H9 (cell line): Measurements from ENCODE around the gene SEMA3E. TPM values are rescaled to one million over a fixed set of nuclear protein-coding genes. Genes with fewer than 3 reads are reported as not detected.
A peak's percentile ranks its signal among the peaks of the same experiment; 100 is the strongest.

Experiments
- DNase-seq: peaks from one replicate; pipeline ENCODE4 v3.0.0-alpha.2; 2017
- H2AFZ ChIP-seq: one replicate; pipeline ENCODE4 v1.6.1; 2013; ENCODE audit warnings: mild to moderate bottlenecking, low read length, control low read depth, moderate library complexity
- H2AK5ac ChIP-seq: 2 replicates; pipeline ENCODE4 v1.6.1; 2013; ENCODE audit warnings: low read length, control low read depth, mixed read lengths; ENCODE audit not compliant: insufficient read length
- H2BK120ac ChIP-seq: one replicate; pipeline ENCODE4 v1.6.1; 2013; ENCODE audit warnings: low read depth, mild to moderate bottlenecking, low read length, control low read depth, inconsistent platforms; ENCODE audit not compliant: poor library complexity, severe bottlenecking
- H2BK12ac ChIP-seq: 2 replicates; pipeline ENCODE4 v1.6.1; 2013; ENCODE audit warnings: low read length, control low read depth, mixed read lengths, low read depth; ENCODE audit not compliant: insufficient read length
- H2BK15ac ChIP-seq: 2 replicates; pipeline ENCODE4 v1.6.1; 2013; ENCODE audit warnings: low read depth, low read length, control low read depth
- H2BK20ac ChIP-seq: one replicate; pipeline ENCODE4 v1.6.1; 2013; ENCODE audit warnings: low read depth, mild to moderate bottlenecking, low read length, control low read depth, inconsistent platforms; ENCODE audit not compliant: poor library complexity, severe bottlenecking
- H2BK5ac ChIP-seq: 2 replicates; pipeline ENCODE4 v1.6.1; 2013; ENCODE audit warnings: low read length, control low read depth, mixed read lengths; ENCODE audit not compliant: insufficient read length
- H3K14ac ChIP-seq: 2 replicates; pipeline ENCODE4 v1.6.1; 2013; ENCODE audit warnings: low read length, control low read depth; ENCODE audit not compliant: insufficient read depth
- H3K18ac ChIP-seq: 2 replicates; pipeline ENCODE4 v1.6.1; 2013; ENCODE audit warnings: low read depth, mild to moderate bottlenecking, mixed read lengths, low read length, control low read depth; ENCODE audit not compliant: insufficient read length
- H3K23ac ChIP-seq: 2 replicates; pipeline ENCODE4 v1.6.1; 2013; ENCODE audit warnings: low read length, control low read depth, mixed read lengths, low read depth; ENCODE audit not compliant: insufficient read length
- H3K23me2 ChIP-seq: 2 replicates; pipeline ENCODE4 v1.6.1; 2013; ENCODE audit warnings: low read depth, mild to moderate bottlenecking, mixed read lengths, low read length, control low read depth; ENCODE audit not compliant: insufficient read length, poor library complexity, severe bottlenecking
- H3K27ac ChIP-seq: 2 replicates; pipeline ENCODE4 v1.5.1; 2013; ENCODE audit warnings: low read length, control low read depth, mixed read lengths, low read depth; ENCODE audit not compliant: insufficient read length
- H3K27me3 ChIP-seq: 2 replicates; pipeline ENCODE4 v1.6.1; 2013; ENCODE audit warnings: low read length, control low read depth, inconsistent platforms; ENCODE audit not compliant: insufficient read depth
- H3K4ac ChIP-seq: 2 replicates; pipeline ENCODE4 v1.6.1; 2013; ENCODE audit warnings: low read depth, mild to moderate bottlenecking, control low read depth, inconsistent platforms, low read length, moderate library complexity
- H3K4me1 ChIP-seq: 2 replicates; pipeline ENCODE4 v1.6.1; 2013; ENCODE audit warnings: low read length, control low read depth, inconsistent platforms; ENCODE audit not compliant: insufficient read depth
- H3K4me2 ChIP-seq: 2 replicates; pipeline ENCODE4 v1.6.1; 2013; ENCODE audit warnings: low read length, control low read depth, mixed read lengths; ENCODE audit not compliant: insufficient read length, insufficient read depth
- H3K56ac ChIP-seq: 2 replicates; pipeline ENCODE4 v1.6.1; 2013; ENCODE audit warnings: low read depth, mild to moderate bottlenecking, mixed read lengths, low read length, control low read depth; ENCODE audit not compliant: insufficient read length
- H3K79me1 ChIP-seq: 2 replicates; pipeline ENCODE4 v1.6.1; 2013; ENCODE audit warnings: low read depth, mild to moderate bottlenecking, moderate library complexity, low read length, control low read depth, inconsistent platforms; ENCODE audit not compliant: insufficient read depth, poor library complexity, severe bottlenecking
- H3K79me2 ChIP-seq: 2 replicates; pipeline ENCODE4 v1.6.1; 2013; ENCODE audit warnings: low read length, control low read depth, inconsistent platforms; ENCODE audit not compliant: insufficient read depth
- H3K9ac ChIP-seq: 2 replicates; pipeline ENCODE4 v1.6.1; 2013; ENCODE audit warnings: low read length, control low read depth, mixed read lengths; ENCODE audit not compliant: insufficient read length; ENCODE audit errors: extremely low read depth
- H3K9me3 ChIP-seq: one replicate; pipeline ENCODE4 v1.6.1; 2013; ENCODE audit warnings: low read depth, low read length, inconsistent platforms; ENCODE audit not compliant: control insufficient read depth
- H3T11ph ChIP-seq: one replicate; pipeline ENCODE4 v1.6.1; 2013; ENCODE audit warnings: mild to moderate bottlenecking, low read length, control low read depth, inconsistent platforms
- H4K20me1 ChIP-seq: one replicate; pipeline ENCODE4 v1.6.1; 2013; ENCODE audit not compliant: control insufficient read depth, insufficient read length, insufficient read depth
- H4K5ac ChIP-seq: 2 replicates; pipeline ENCODE4 v1.6.1; 2013; ENCODE audit warnings: low read depth, mild to moderate bottlenecking, mixed read lengths, low read length, control low read depth; ENCODE audit not compliant: insufficient read length
- H4K8ac ChIP-seq: replicated peaks from 2 replicates; pipeline ENCODE4 v1.6.1; 2013; ENCODE audit warnings: low read length, control low read depth, mixed read lengths, low read depth; ENCODE audit not compliant: insufficient read length
- H4K91ac ChIP-seq: 2 replicates; pipeline ENCODE4 v1.6.1; 2013; ENCODE audit warnings: low read depth, mild to moderate bottlenecking, moderate library complexity, mixed read lengths, low read length, control low read depth; ENCODE audit not compliant: insufficient read length
- H3K27ac Mint-ChIP-seq, 3 experiments: 2 replicates in 2 of 3; 3 replicates in 1 of 3; pipeline ENCODE4 v1.8.0; 2020 to 2021; ENCODE audit warnings: mixed read lengths in 3 of 3, mild to moderate bottlenecking in 1 of 3, moderate library complexity in 1 of 3
- H3K27me3 Mint-ChIP-seq: 2 replicates; pipeline ENCODE4 v1.8.0; 2021; ENCODE audit warnings: low read depth, mild to moderate bottlenecking, moderate library complexity, mixed read lengths
- H3K36me3 Mint-ChIP-seq, 3 experiments: 2 replicates in 2 of 3; 3 replicates in 1 of 3; pipeline ENCODE4 v1.8.0; 2020 to 2021; ENCODE audit warnings: low read depth in 3 of 3, mixed read lengths in 3 of 3; ENCODE audit not compliant: insufficient read depth in 1 of 3
- H3K4me1 Mint-ChIP-seq, 2 experiments: 2 replicates each; pipeline ENCODE4 v1.8.0; 2020; ENCODE audit warnings: mixed read lengths in 2 of 2
- H3K4me3 Mint-ChIP-seq, 2 experiments: 2 replicates in 1 of 2; 3 replicates in 1 of 2; pipeline ENCODE4 v1.8.0; 2020 to 2021; ENCODE audit warnings: mild to moderate bottlenecking in 2 of 2, mixed read lengths in 2 of 2, moderate library complexity in 1 of 2
- H3K9me3 Mint-ChIP-seq, 2 experiments: 2 replicates in 1 of 2; 3 replicates in 1 of 2; pipeline ENCODE4 v1.8.0; 2020; ENCODE audit warnings: mild to moderate bottlenecking in 2 of 2, mixed read lengths in 2 of 2, moderate library complexity in 1 of 2
- CTCF ChIP-seq: fragments of 200-600 bp; sonication (generic); conservative IDR thresholded peaks from 3 replicates; pipeline ENCODE4 v1.8.0; 2021; ENCODE audit warnings: antibody characterized with exemption, mild to moderate bottlenecking
- WGBS: extraction: QIAGEN DNeasy Blood & Tissue Kit; methylation state at CpG from one replicate; pipeline ENCODE4 v1.1.7; 2013; ENCODE audit warnings: missing lambda C conversion rate, low lambda C conversion rate, mixed read lengths; ENCODE audit not compliant: insufficient read length; ENCODE audit errors: extremely low coverage; 5-methylcytosine and 5-hydroxymethylcytosine counted together
- total RNA-seq: library from RNA; stranded (reverse); gene quantifications from 2 replicates; pipeline ENCODE4 v1.2.1, GENCODE V29; 2021

Gene SEMA3E
- total RNA-seq, 1 experiment from 2014 or later = 0.39 TPM

- Mint-ChIP-seq H3K4me3 (no peak overlapping the region), H3K36me3 (peaks cover 16 to 27% (median 18%) of the 10 kb centered on the region in 3 experiments), H3K4me1 (peaks cover 49 to 58% of the 10 kb centered on the region in 2 experiments), H3K27me3 (no peaks in the 10 kb centered on the region), H3K9me3 (no peaks in the 10 kb centered on the region), H3K27ac (peak overlapping the region in 2 of 3 experiments; percentile 66 to 85; a peak in 3 of 7 replicates)
- Histone ChIP-seq H4K20me1 (no peaks in the 10 kb centered on the region), H3K56ac (no peak overlapping the region), H3K14ac (no peak overlapping the region), H2BK12ac (no peak overlapping the region), H2BK120ac (no peak overlapping the region), H3K27ac (no peak overlapping the region), H4K5ac (no peak overlapping the region), H2BK15ac (no peak overlapping the region), H3K18ac (no peak overlapping the region), H3K27me3 (no peaks in the 10 kb centered on the region), H3K79me2 (no peaks in the 10 kb centered on the region), H3K79me1 (no peaks in the 10 kb centered on the region), H3K23ac (no peak overlapping the region), H2BK5ac (no peak overlapping the region), H4K91ac (no peak overlapping the region), H2AFZ (no peak overlapping the region), H3K4ac (no peak overlapping the region), H3T11ph (no peak overlapping the region), H2AK5ac (no peak overlapping the region), H2BK20ac (no peak overlapping the region), H3K4me2 (no peak overlapping the region), H3K4me1 (0 out of 2 replicates have a peak, but pooled peaks cover 2% of the 10 kb centered on the region), H3K23me2 (no peaks in the 10 kb centered on the region), H3K9ac (no peak overlapping the region), H4K8ac (no peak overlapping the region), H3K9me3 (no peaks in the 10 kb centered on the region)
- no peak for DNase-seq
- no peak for TF ChIP-seq CTCF
- WGBS = no CpG with 5 or more reads among the region's 3 CpGs
Observed at GRCh38 chr7:83469491-83469890, 179.4 kb downstream of the SEMA3E start.
